Measurements from ENCODE around the gene ABCB11. TPM values are rescaled to one million over a fixed set of nuclear protein-coding genes. Genes with fewer than 3 reads are reported as not detected.

Gene ABCB11
- total and polyA plus RNA-seq, 2 of the 4 experiments (the other 2 are of a cell fraction): not detected

DNA sequence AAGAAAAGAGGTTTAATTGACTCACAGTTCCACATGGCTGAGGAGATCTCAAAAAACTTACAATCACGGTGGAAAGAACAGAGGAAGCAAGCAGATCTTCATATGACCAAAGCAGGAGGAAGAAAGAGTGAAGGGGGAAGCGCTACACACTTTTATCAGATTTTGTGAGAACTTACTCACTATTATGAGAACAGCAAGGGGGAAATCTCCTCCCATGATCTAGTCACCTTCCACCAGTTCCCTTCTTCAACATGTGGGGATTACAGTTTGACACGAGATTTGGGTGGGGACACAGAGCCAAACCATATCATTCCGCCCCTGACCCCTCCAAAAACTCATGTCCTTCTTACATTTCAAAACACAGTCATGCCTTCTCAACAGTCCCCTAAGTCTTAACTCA is 75.8 kb downstream of the ABCB11 start:
- intact Hi-C loops (cut with micrococcal nuclease) (no loop called here), in situ Hi-C loops (cut with MboI; ENCODE audit: low sequenced_read_pairs) (no loop called here), dilution Hi-C loops (cut with HindIII; ENCODE audit: low sequenced_read_pairs, unreplicated experiment) (no loop called here)
- no peak overlapping the region for H4K8ac ChIP-seq (ENCODE audit: low read depth in 2 of 2, low read length in 2 of 2)
- H3K56ac ChIP-seq (ENCODE audit: extremely low read depth, insufficient read depth, low read length): no peak overlapping the region
- H2AK5ac ChIP-seq (ENCODE audit: low read depth, low read length): no peak overlapping the region
- TF ChIP-seq ELK1 (IDR thresholded peaks at IDR 0.05; ENCODE audit: borderline replicate concordance, low read depth, low read length) (no peak), POLR2A (IDR thresholded peaks at IDR 0.05; ENCODE audit: low read depth, low read length) (no peak), MAZ (IDR thresholded peaks at IDR 0.05; ENCODE audit: borderline replicate concordance, low read depth, low read length) (no peak), MXI1 (IDR thresholded peaks at IDR 0.05; ENCODE audit: borderline replicate concordance, low read depth, low read length) (no peak), RFX5 (IDR thresholded peaks at IDR 0.05; ENCODE audit: low read depth, low read length) (no peak), RCOR1 (IDR thresholded peaks at IDR 0.05; ENCODE audit: insufficient replicate concordance, low read length) (no peak), CHD1 (IDR thresholded peaks at IDR 0.05; ENCODE audit: low read depth, low read length) (no peak), MAFK (IDR thresholded peaks at IDR 0.05; ENCODE audit: low read depth, low read length) (no peak), BHLHE40 (IDR thresholded peaks at IDR 0.05; ENCODE audit: low read depth, low read length) (no peak), CEBPB (IDR thresholded peaks at IDR 0.05; ENCODE audit: low read depth, low read length) (no peak), RAD21 (IDR thresholded peaks at IDR 0.05; ENCODE audit: low read length) (no peak), FOS (IDR thresholded peaks at IDR 0.05; ENCODE audit: low read depth, low read length) (no peak)
- ATAC-seq (ENCODE audit: low read depth) (no peak), DNase-seq (no peak)
- H2BK20ac ChIP-seq (ENCODE audit: low read depth, low read length): no peak overlapping the region
- no CpG with 5 or more reads among the region's 4 CpGs for WGBS, 2 experiments (ENCODE audit: extremely low coverage in 2 of 2, insufficient read length in 1 of 2)
- ChIA-PET CTCF (no interaction called here), POLR2A (ENCODE audit: unreplicated experiment) (no interaction called here)
- H3K4me1 ChIP-seq (ENCODE audit: control insufficient read depth, insufficient read depth, low read length): no peaks in the 10 kb centered on the region
- no peak overlapping the region for H3K4ac ChIP-seq (ENCODE audit: low read depth, low read length)
- H3K9me1 ChIP-seq (ENCODE audit: insufficient read depth, low read length): no peaks in the 10 kb centered on the region
- no peaks in the 10 kb centered on the region for H3K79me1 ChIP-seq (ENCODE audit: low read depth in 1 of 2, low read length in 2 of 2)
- no peak overlapping the region for H2BK120ac ChIP-seq (ENCODE audit: low read depth, low read length)
- no peak overlapping the region for H3K4me2 ChIP-seq (ENCODE audit: low read depth, low read length)
- H3K23ac ChIP-seq (ENCODE audit: low read depth, low read length): no peak overlapping the region
- H3K27ac ChIP-seq (ENCODE audit: insufficient read depth, low read length): no peak overlapping the region
- H2AK9ac ChIP-seq (replicated peaks; ENCODE audit: low read depth, low read length, poor library complexity): no peak overlapping the region
- no peaks in the 10 kb centered on the region for H3K27me3 ChIP-seq (ENCODE audit: control insufficient read depth, insufficient read depth, low read length)
- no peak overlapping the region for H3K9ac ChIP-seq (ENCODE audit: low read depth, low read length)
- H3K36me3 ChIP-seq (ENCODE audit: control insufficient read depth, insufficient read depth, low read length): no peaks in the 10 kb centered on the region
- H4K91ac ChIP-seq (ENCODE audit: insufficient read depth, low read depth, low read length): no peak overlapping the region
- no peak overlapping the region for H2BK5ac ChIP-seq (ENCODE audit: low read depth, low read length, poor library complexity, severe bottlenecking)
- H3K14ac ChIP-seq (replicated peaks; ENCODE audit: low read depth, low read length): no peak overlapping the region
- H2BK15ac ChIP-seq (ENCODE audit: low read depth, low read length): no peak overlapping the region
- BruUV-seq (replicated peaks): no TSS peak
- no peak overlapping the region for H3K4me3 ChIP-seq (ENCODE audit: insufficient read depth, low read depth, low read length)
- no peak overlapping the region for H4K5ac ChIP-seq (ENCODE audit: low read depth, low read length)
- no peaks in the 10 kb centered on the region for H4K20me1 ChIP-seq (ENCODE audit: insufficient read depth, low read length)
- H3K18ac ChIP-seq (ENCODE audit: low read depth, low read length): no peak overlapping the region
- H3K9me3 ChIP-seq (ENCODE audit: control insufficient read depth, insufficient read depth, low read length): no peaks in the 10 kb centered on the region
- H2AFZ ChIP-seq (replicated peaks; ENCODE audit: low read length, poor library complexity): no peak overlapping the region

All from IMR-90 (cell line).